IMR-90 (cell line): ENCODE data around the gene SBF1. TPM values are rescaled to one million over a fixed set of nuclear protein-coding genes. Genes with fewer than 3 reads are reported as not detected.

Experiments used
- ATAC-seq: fragments of 200-7000 bp; cut with Tn5 transposase; 2 replicates; pipeline ENCODE4 v1.9.1; 2020; ENCODE audit warnings: low read depth, mild to moderate bottlenecking, moderate library complexity
- BruUV-seq: library from RNA; stranded (reverse); fragments of 400-500 nt; replicated peaks from 2 replicates; lab custom pipeline; 2021; lab: Mats Ljungman, UMichigan
- CTCF ChIA-PET: fragments of 300-600 bp; formaldehyde crosslinking; extraction: SDS; loops from one replicate; lab custom pipeline; 2021; ENCODE audit warnings: antibody characterized with exemption; lab: Yijun Ruan, JAX
- POLR2A ChIA-PET: fragments of 300-600 bp; sonication (Branson Sonifier 250); formaldehyde crosslinking; loops from one replicate; lab custom pipeline; 2022; ENCODE audit warnings: antibody characterized with exemption; ENCODE audit not compliant: unreplicated experiment; lab: Charles Lee
- DNase-seq: peaks from one replicate; pipeline ENCODE4 v3.0.0; 2013
- H2AFZ ChIP-seq: replicated peaks from 2 replicates; pipeline ENCODE3; 2013; ENCODE audit warnings: low read length, mild to moderate bottlenecking; ENCODE audit not compliant: poor library complexity
- H2AK5ac ChIP-seq: 2 replicates; pipeline ENCODE4 v1.6.1; 2013; ENCODE audit warnings: low read depth, low read length, inconsistent platforms
- H2AK9ac ChIP-seq: replicated peaks from 2 replicates; pipeline ENCODE3; 2013; ENCODE audit warnings: mild to moderate bottlenecking, low read depth, low read length, moderate library complexity; ENCODE audit not compliant: poor library complexity
- H2BK120ac ChIP-seq: 2 replicates; pipeline ENCODE4 v1.6.1; 2013; ENCODE audit warnings: low read depth, low read length, inconsistent platforms
- H2BK15ac ChIP-seq: 3 replicates; pipeline ENCODE4 v1.6.1; 2013; ENCODE audit warnings: low read depth, low read length, inconsistent platforms
- H2BK20ac ChIP-seq: 2 replicates; pipeline ENCODE4 v1.6.1; 2013; ENCODE audit warnings: low read depth, mild to moderate bottlenecking, inconsistent platforms, low read length, moderate library complexity
- H2BK5ac ChIP-seq: 2 replicates; pipeline ENCODE4 v1.6.1; 2013; ENCODE audit warnings: mild to moderate bottlenecking, low read depth, low read length, inconsistent platforms; ENCODE audit not compliant: poor library complexity, severe bottlenecking
- H3K14ac ChIP-seq: replicated peaks from 2 replicates; pipeline ENCODE4 v1.6.1; 2013; ENCODE audit warnings: low read depth, low read length, inconsistent platforms
- H3K18ac ChIP-seq: 2 replicates; pipeline ENCODE4 v1.6.1; 2013; ENCODE audit warnings: low read depth, low read length, control low read depth
- H3K23ac ChIP-seq: 2 replicates; pipeline ENCODE4 v1.6.1; 2013; ENCODE audit warnings: low read depth, low read length, inconsistent platforms
- H3K27ac ChIP-seq: 2 replicates; pipeline ENCODE4 v1.5.1; 2013; ENCODE audit warnings: mild to moderate bottlenecking, control low read depth, low read length; ENCODE audit not compliant: insufficient read depth
- H3K27me3 ChIP-seq: 2 replicates; pipeline ENCODE4 v1.6.1; 2013; ENCODE audit warnings: low read length; ENCODE audit not compliant: control insufficient read depth, insufficient read depth
- H3K36me3 ChIP-seq: 2 replicates; pipeline ENCODE4 v1.6.1; 2013; ENCODE audit warnings: low read length, mixed read lengths; ENCODE audit not compliant: control insufficient read depth, insufficient read depth
- H3K4ac ChIP-seq: 2 replicates; pipeline ENCODE4 v1.6.1; 2013; ENCODE audit warnings: low read depth, low read length, inconsistent platforms
- H3K4me1 ChIP-seq: 2 replicates; pipeline ENCODE4 v1.6.1; 2013; ENCODE audit warnings: low read length, mixed read lengths; ENCODE audit not compliant: control insufficient read depth, insufficient read depth
- H3K4me2 ChIP-seq: 2 replicates; pipeline ENCODE4 v1.6.1; 2013; ENCODE audit warnings: low read depth, mild to moderate bottlenecking, control low read depth, low read length, moderate library complexity
- H3K4me3 ChIP-seq: 2 replicates; pipeline ENCODE4 v1.5.1; 2013; ENCODE audit warnings: low read depth, mild to moderate bottlenecking, control low read depth, low read length, moderate library complexity; ENCODE audit not compliant: insufficient read depth
- H3K56ac ChIP-seq: 2 replicates; pipeline ENCODE4 v1.6.1; 2013; ENCODE audit warnings: low read length, inconsistent platforms; ENCODE audit not compliant: insufficient read depth; ENCODE audit errors: extremely low read depth
- H3K79me1 ChIP-seq, 2 experiments: 2 replicates each; pipeline ENCODE4 v1.6.1; 2013; ENCODE audit warnings: low read length in 2 of 2, inconsistent platforms in 1 of 2, low read depth in 1 of 2
- H3K9ac ChIP-seq: 2 replicates; pipeline ENCODE4 v1.6.1; 2013; ENCODE audit warnings: low read depth, low read length, control low read depth
- H3K9me1 ChIP-seq: 2 replicates; pipeline ENCODE4 v1.6.1; 2013; ENCODE audit warnings: low read length, inconsistent platforms; ENCODE audit not compliant: insufficient read depth
- H3K9me3 ChIP-seq: 2 replicates; pipeline ENCODE4 v1.6.1; 2013; ENCODE audit warnings: low read length; ENCODE audit not compliant: control insufficient read depth, insufficient read depth
- H4K20me1 ChIP-seq: 2 replicates; pipeline ENCODE4 v1.6.1; 2013; ENCODE audit warnings: low read length, inconsistent platforms; ENCODE audit not compliant: insufficient read depth
- H4K5ac ChIP-seq: 2 replicates; pipeline ENCODE4 v1.6.1; 2013; ENCODE audit warnings: mild to moderate bottlenecking, low read depth, low read length, control low read depth
- H4K8ac ChIP-seq, 2 experiments: 2 replicates each; pipeline ENCODE4 v1.6.1; 2013; ENCODE audit warnings: low read depth in 2 of 2, low read length in 2 of 2, control low read depth in 1 of 2, inconsistent platforms in 1 of 2
- H4K91ac ChIP-seq: 2 replicates; pipeline ENCODE4 v1.6.1; 2013; ENCODE audit warnings: low read depth, low read length, inconsistent platforms; ENCODE audit not compliant: insufficient read depth
- BHLHE40 ChIP-seq: fragments of 150-350 bp; IDR thresholded peaks from 2 replicates; pipeline ENCODE4 v1.6.1; 2016; ENCODE audit warnings: mild to moderate bottlenecking, low read depth, low read length
- CEBPB ChIP-seq: IDR thresholded peaks from 2 replicates; pipeline ENCODE4 v1.6.1; 2012; ENCODE audit warnings: low read depth, low read length, improper control_type of control experiment
- CHD1 ChIP-seq: IDR thresholded peaks from 2 replicates; pipeline ENCODE4 v1.6.1; 2012; ENCODE audit warnings: low read depth, low read length, improper control_type of control experiment
- ELK1 ChIP-seq: fragments of 150-350 bp; IDR thresholded peaks from 2 replicates; pipeline ENCODE4 v1.6.1; 2016; ENCODE audit warnings: low read depth, mild to moderate bottlenecking, low read length, moderate library complexity, borderline replicate concordance
- FOS ChIP-seq: fragments of 150-350 bp; IDR thresholded peaks from 2 replicates; pipeline ENCODE4 v1.6.1; 2016; ENCODE audit warnings: low read depth, low read length
- MAFK ChIP-seq: IDR thresholded peaks from 2 replicates; pipeline ENCODE4 v1.6.1; 2012; ENCODE audit warnings: low read depth, low read length, improper control_type of control experiment
- MAZ ChIP-seq: IDR thresholded peaks from 2 replicates; pipeline ENCODE4 v1.6.1; 2012; ENCODE audit warnings: low read depth, mild to moderate bottlenecking, low read length, improper control_type of control experiment, moderate library complexity, borderline replicate concordance
- MXI1 ChIP-seq: IDR thresholded peaks from 2 replicates; pipeline ENCODE4 v1.6.1; 2012; ENCODE audit warnings: low read depth, mild to moderate bottlenecking, low read length, moderate library complexity, borderline replicate concordance
- POLR2A ChIP-seq: IDR thresholded peaks from 2 replicates; pipeline ENCODE4 v1.6.1; 2012; ENCODE audit warnings: mild to moderate bottlenecking, low read depth, low read length
- RCOR1 ChIP-seq: IDR thresholded peaks from 2 replicates; pipeline ENCODE4 v1.6.1; 2012; ENCODE audit warnings: mild to moderate bottlenecking, low read length, improper control_type of control experiment; ENCODE audit not compliant: insufficient replicate concordance
- RFX5 ChIP-seq: IDR thresholded peaks from 2 replicates; pipeline ENCODE4 v1.8.0; 2012; ENCODE audit warnings: low read depth, mild to moderate bottlenecking, low read length, moderate library complexity
- SMC3 ChIP-seq: fragments of 150-350 bp; IDR thresholded peaks from 2 replicates; pipeline ENCODE4 v1.6.1; 2016; ENCODE audit warnings: low read depth, mild to moderate bottlenecking, antibody characterized with exemption, low read length, moderate library complexity
- WGBS, 2 experiments: methylation state at CpG; one replicate each; pipeline versions ENCODE4 v1.1.5 to v1.1.7; 2013; ENCODE audit warnings: missing lambda C conversion rate in 2 of 2; ENCODE audit not compliant: insufficient read length in 1 of 2; ENCODE audit errors: extremely low coverage in 2 of 2; 5-methylcytosine and 5-hydroxymethylcytosine counted together
- dilution Hi-C: fragments of 300-500 bp; cut with HindIII; formaldehyde crosslinking; loops from one replicate; pipeline ENCODE4 v1.14.3; 2018; ENCODE audit warnings: low sequenced_read_pairs; ENCODE audit not compliant: unreplicated experiment
- in situ Hi-C: fragments of 300-500 bp; cut with MboI; formaldehyde crosslinking; loops from 3 replicates; pipeline ENCODE4 v1.14.3; 2019; ENCODE audit warnings: low sequenced_read_pairs, inconsistent platforms, mixed read lengths
- intact Hi-C: fragments of 100-400 bp; cut with micrococcal nuclease; formaldehyde crosslinking; loops from 2 replicates; pipeline ENCODE4 v1.10.0; 2022
- polyA plus RNA-seq, 3 experiments: library from polyadenylated mRNA; depleted of rRNA; stranded (reverse); fragments of >200 nt; gene quantifications; 2 replicates each; pipeline ENCODE4 v1.2.3, GENCODE V29; 2012; ENCODE audit warnings: low replicate concordance in 1 of 3
- total RNA-seq: library from RNA; depleted of rRNA; stranded (reverse); fragments of >200 nt; gene quantifications from 2 replicates; pipeline ENCODE4 v1.2.3, GENCODE V29; 2012
- TF ChIP-seq, protein P1 (sequence below): conservative IDR thresholded peaks from 2 replicates; pipeline ENCODE4 v1.5.1; 2012; ENCODE audit warnings: mild to moderate bottlenecking, low read depth, low read length, improper control_type of control experiment

SBF1 gene
- total and polyA plus RNA-seq, 2 of the 4 experiments (the other 2 are of a cell fraction), result 21.5 to 33.2 TPM

GRCh38 chr22:50417411-50418210, 57.2 kb downstream of the SBF1 start:
- no peak overlapping the region for H2AK5ac ChIP-seq
- H3K18ac ChIP-seq, result no peak overlapping the region
- H4K5ac ChIP-seq, result no peak overlapping the region
- H3K4me1 ChIP-seq, result no peaks in the 10 kb centered on the region
- ChIA-PET CTCF (interaction anchor here (0.6 kb wide), 1 partner anchor 35 kb away, joined by 6 read pairs; no protein-coding TSS in a partner anchor), POLR2A (no interaction called here)
- dilution Hi-C loops (no loop called here), intact Hi-C loops (no loop called here), in situ Hi-C loops (no loop called here)
- H4K20me1 ChIP-seq, result peaks cover 13% of the 10 kb centered on the region
- no peak overlapping the region for H4K8ac ChIP-seq
- no peaks in the 10 kb centered on the region for H3K9me1 ChIP-seq
- no peak overlapping the region for H2BK5ac ChIP-seq
- H3K27me3 ChIP-seq, result no peaks in the 10 kb centered on the region
- H3K9ac ChIP-seq, result no peak overlapping the region
- 80% methylated on average over 5 of the region's 13 CpGs; no CpG with 5 or more reads in 1 of the 2 experiments for WGBS, 2 experiments
- peaks cover 70% of the 10 kb centered on the region for H3K36me3 ChIP-seq
- H2AFZ ChIP-seq, result no peak overlapping the region
- H2BK15ac ChIP-seq, result no peak overlapping the region
- H3K4me2 ChIP-seq, result no peak overlapping the region
- H3K9me3 ChIP-seq, result no peaks in the 10 kb centered on the region
- H3K4me3 ChIP-seq, result no peak overlapping the region
- no peak overlapping the region for H2BK120ac ChIP-seq
- H3K23ac ChIP-seq, result no peak overlapping the region
- TF ChIP-seq MAFK (no peak), CEBPB (no peak), POLR2A (no peak), SMC3 (no peak), MXI1 (no peak), ELK1 (no peak), RCOR1 (no peak), CHD1 (no peak), RFX5 (no peak), MAZ (no peak), FOS (no peak), BHLHE40 (no peak)
- TF ChIP-seq, protein P1, sequence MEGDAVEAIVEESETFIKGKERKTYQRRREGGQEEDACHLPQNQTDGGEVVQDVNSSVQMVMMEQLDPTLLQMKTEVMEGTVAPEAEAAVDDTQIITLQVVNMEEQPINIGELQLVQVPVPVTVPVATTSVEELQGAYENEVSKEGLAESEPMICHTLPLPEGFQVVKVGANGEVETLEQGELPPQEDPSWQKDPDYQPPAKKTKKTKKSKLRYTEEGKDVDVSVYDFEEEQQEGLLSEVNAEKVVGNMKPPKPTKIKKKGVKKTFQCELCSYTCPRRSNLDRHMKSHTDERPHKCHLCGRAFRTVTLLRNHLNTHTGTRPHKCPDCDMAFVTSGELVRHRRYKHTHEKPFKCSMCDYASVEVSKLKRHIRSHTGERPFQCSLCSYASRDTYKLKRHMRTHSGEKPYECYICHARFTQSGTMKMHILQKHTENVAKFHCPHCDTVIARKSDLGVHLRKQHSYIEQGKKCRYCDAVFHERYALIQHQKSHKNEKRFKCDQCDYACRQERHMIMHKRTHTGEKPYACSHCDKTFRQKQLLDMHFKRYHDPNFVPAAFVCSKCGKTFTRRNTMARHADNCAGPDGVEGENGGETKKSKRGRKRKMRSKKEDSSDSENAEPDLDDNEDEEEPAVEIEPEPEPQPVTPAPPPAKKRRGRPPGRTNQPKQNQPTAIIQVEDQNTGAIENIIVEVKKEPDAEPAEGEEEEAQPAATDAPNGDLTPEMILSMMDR, result no peak
- ATAC-seq (no peak), DNase-seq (peak; percentile 15)
- no peak overlapping the region for H2BK20ac ChIP-seq
- no peak overlapping the region for H4K91ac ChIP-seq
- H3K27ac ChIP-seq, result no peak overlapping the region
- peaks cover 11 to 17% of the 10 kb centered on the region in 2 experiments; a peak in 3 of 4 replicates for H3K79me1 ChIP-seq
- no peak overlapping the region for H2AK9ac ChIP-seq
- no peak overlapping the region for H3K4ac ChIP-seq
- BruUV-seq, result no TSS peak
- H3K56ac ChIP-seq, result no peak overlapping the region
- no peak overlapping the region for H3K14ac ChIP-seq
